Measurements from ENCODE around the gene GABARAPL2. TPM values are rescaled to one million over a fixed set of nuclear protein-coding genes. Genes with fewer than 3 reads are reported as not detected.

GABARAPL2 gene
- 159 TPM for polyA plus RNA-seq (2012; ENCODE audit: insufficient read depth, insufficient read length, low read depth)

DNA sequence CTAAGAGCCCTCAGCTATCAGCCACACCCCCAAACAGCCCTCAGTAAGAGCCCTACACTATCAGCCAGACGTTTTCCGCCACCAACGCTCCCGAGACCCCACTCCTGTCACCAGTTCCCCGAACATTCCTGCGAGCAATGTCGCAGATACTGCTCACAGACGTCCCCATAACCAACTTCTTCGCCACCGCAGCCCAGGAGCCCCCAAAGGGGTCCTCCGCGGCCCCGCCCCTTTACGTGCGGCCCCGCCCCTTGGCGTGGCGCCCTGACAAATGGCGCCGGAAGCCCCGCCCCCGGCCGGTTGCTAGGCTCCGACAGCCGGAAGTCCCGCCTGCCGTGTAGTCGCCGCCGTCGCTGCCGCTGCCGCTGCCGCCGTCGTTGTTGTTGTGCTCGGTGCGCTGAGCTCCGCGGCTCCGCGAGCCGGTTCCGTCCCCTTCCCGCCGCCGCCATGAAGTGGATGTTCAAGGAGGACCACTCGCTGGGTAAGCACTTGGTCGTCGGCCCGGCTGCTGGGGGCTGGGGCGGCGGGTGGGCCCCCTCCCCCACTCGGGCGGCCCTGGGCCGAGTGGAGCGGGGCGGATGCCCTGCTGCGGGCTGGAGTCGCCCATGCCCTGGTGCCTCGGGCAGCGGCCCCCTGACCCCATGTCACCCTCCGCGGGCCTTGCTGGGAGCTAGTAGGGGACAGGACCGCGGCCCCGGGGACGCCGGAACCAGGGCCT, at the start of gene GABARAPL2:
Gene GABARAPL2, plus strand, starts transcription at position 340 of the 718 bp plus-strand sequence. Its CDS starts 108 bp downstream, at position 448.
- Histone ChIP-seq H3K36me3 (peaks cover 31% of the 10 kb centered on the region), H3K4me1 (no peaks in the 10 kb centered on the region; the same call in 1 of the 2 replicates), H3K27me3 (no peaks in the 10 kb centered on the region), H3K4me3 (ENCODE audit: low read depth, low read length) (peak within 1 kb of the TSS; percentile 92), H3K9me3 (no peaks in the 10 kb centered on the region)
- TF ChIP-seq CTCF (IDR thresholded peaks at IDR 0.05; ENCODE audit: low read depth, low read length): no peak
- peak; percentile 94 for DNase-seq

- Histone ChIP-seq H3K27me3 (no peaks in the 10 kb centered on the region), H3K4me3 (ENCODE audit: low read depth, low read length) (no peak overlapping the region), H3K9me3 (no peaks in the 10 kb centered on the region), H3K4me1 (peaks cover 6% of the 10 kb centered on the region), H3K36me3 (no peaks in the 10 kb centered on the region)
- DNase-seq: no peak
- no peak for TF ChIP-seq CTCF (IDR thresholded peaks at IDR 0.05; ENCODE audit: low read depth, low read length)
Observed at GRCh38 chr16:75519175-75519574, 47.0 kb upstream of the GABARAPL2 start.

DNA sequence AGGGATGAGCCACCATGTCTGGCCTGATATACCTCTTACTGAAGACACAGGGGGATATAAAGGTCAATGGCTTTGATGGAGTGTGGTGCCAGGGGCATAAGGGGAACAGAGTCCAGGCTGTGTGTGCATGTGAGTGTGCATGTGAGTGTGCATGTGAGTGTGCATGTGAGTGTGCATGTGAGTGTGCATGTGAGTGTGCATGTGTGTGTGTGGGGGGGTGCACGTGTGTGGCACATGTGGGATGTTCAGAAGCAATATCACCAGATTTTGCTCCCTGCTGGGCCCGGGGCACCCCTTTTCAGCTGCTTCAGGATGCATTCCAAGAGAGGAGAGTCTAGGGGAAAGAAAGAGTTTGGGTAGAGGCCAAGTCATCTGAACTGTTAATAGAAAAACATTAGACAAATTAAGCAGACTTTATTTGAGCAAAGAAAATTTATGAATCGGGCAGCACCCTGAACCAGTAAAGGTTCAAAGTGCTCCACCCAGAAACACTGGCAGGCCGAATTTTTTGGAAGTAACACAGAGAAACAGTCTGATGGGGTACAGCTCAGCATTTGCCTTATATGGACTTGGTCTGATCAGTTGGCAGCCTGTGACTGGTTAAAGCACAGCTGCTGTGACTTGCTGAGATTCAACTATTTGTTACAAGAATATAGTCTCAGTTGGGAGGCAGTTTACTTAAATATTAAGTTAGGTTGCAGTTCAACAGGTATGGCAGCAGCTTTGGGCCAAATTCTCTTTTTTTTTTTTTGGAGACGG, 40.0 kb upstream of the GABARAPL2 start:
- no peak for TF ChIP-seq CTCF (IDR thresholded peaks at IDR 0.05; ENCODE audit: low read depth, low read length)
- Histone ChIP-seq H3K4me3 (ENCODE audit: low read depth, low read length) (no peak overlapping the region), H3K36me3 (no peaks in the 10 kb centered on the region), H3K9me3 (no peaks in the 10 kb centered on the region), H3K4me1 (no peaks in the 10 kb centered on the region), H3K27me3 (no peaks in the 10 kb centered on the region)
- DNase-seq: no peak

- H3K27me3 ChIP-seq: no peaks in the 10 kb centered on the region
- no peaks in the 10 kb centered on the region for H3K4me1 ChIP-seq
- no peaks in the 10 kb centered on the region for H3K36me3 ChIP-seq
- no peaks in the 10 kb centered on the region for H3K9me3 ChIP-seq
- no peak for DNase-seq
- no peak overlapping the region for H3K4me3 ChIP-seq (ENCODE audit: low read depth, low read length)
- no peak for TF ChIP-seq CTCF (IDR thresholded peaks at IDR 0.05; ENCODE audit: low read depth, low read length)
Observed at GRCh38 chr16:75527825-75528299, 38.3 kb upstream of the GABARAPL2 start.

DNA sequence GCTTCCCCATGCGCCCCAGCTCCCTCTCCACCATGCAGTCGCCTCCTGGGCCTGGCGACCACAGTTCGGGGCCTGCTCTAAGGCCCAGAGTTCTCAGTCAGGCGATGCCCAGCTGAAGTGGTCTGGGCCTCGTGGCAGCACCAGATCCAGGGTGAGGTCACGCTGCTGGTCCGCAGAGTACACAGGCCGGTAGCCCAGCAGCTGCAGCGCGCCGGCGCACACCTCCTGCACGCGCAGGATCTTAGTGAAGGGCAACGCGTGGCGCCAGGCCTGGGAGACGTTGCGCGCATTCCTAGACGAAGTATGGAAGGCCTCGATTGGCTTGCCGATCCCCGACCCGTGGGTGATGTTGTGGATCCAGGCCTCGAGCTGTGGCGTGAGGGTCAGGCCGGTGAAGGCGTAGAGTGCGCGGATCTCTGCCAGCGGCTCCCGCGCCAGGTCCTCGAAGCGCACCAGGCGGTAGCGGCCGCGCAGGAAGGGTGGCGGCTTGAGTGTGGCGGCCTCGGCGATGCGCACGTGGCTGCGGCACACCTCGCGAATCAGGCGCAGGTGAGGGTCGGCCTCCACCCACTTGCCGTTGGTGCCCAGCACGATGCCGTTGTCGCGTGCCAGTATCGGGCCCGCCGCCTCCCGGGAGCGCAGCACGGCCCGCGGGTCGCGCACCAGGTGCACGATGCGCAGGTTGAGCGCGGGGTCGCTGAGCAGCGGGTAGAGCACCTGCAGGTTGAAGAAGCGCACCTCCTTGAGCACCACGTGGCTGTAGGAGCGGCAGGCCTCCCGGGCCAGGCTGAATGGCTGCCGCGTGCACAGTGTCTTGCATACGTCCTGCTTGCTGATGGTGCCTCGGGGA, 36.9 kb upstream of the GABARAPL2 start:
- TF ChIP-seq CTCF (IDR thresholded peaks at IDR 0.05; ENCODE audit: low read depth, low read length): no peak
- H3K27me3 ChIP-seq: no peaks in the 10 kb centered on the region
- H3K4me3 ChIP-seq (ENCODE audit: low read depth, low read length): no peak overlapping the region
- no peaks in the 10 kb centered on the region for H3K9me3 ChIP-seq
- H3K36me3 ChIP-seq: no peaks in the 10 kb centered on the region
- H3K4me1 ChIP-seq: no peaks in the 10 kb centered on the region
- no peak for DNase-seq

All from BE2C (cell line).